Spleen (tissue), 11 donors: ENCODE measurements around the gene MRPL51. TPM values are rescaled to one million over a fixed set of nuclear protein-coding genes. Genes with fewer than 3 reads are reported as not detected.
"Not testable (repeated sequence)": the region's sequence is repeated elsewhere in the genome, so short reads cannot be mapped to it uniquely, and the experiment has no call there.

Experiments
- DNase-seq: peaks from one replicate; pipeline ENCODE4 v3.0.0-alpha.2; 2020
- H3K27ac ChIP-seq, 8 donors: fragments of 200-600 bp; sonication (generic) in 7 of 8; 1 replicate in 4 of 8; 2 replicates in 4 of 8; pipeline versions ENCODE4 v1.5.0 to v1.8.0; 2016 to 2021; ENCODE audit warnings: inconsistent platforms in 4 of 8, mild to moderate bottlenecking in 4 of 8, moderate library complexity in 1 of 8
- H3K27me3 ChIP-seq, 7 donors: fragments of 200-600 bp; sonication (generic) in 6 of 7; replicated peaks in 1 of 7; 1 replicate in 4 of 7; 2 replicates in 3 of 7; pipeline versions ENCODE4 v1.5.0 to v1.8.0; 2016 to 2021; ENCODE audit warnings: inconsistent platforms in 3 of 7, mild to moderate bottlenecking in 1 of 7
- H3K36me3 ChIP-seq, 6 donors: fragments of 200-600 bp; sonication (generic) in 5 of 6; 1 replicate in 4 of 6; 2 replicates in 2 of 6; pipeline versions ENCODE4 v1.5.0 to v1.8.0; 2016 to 2021; ENCODE audit warnings: inconsistent platforms in 2 of 6
- H3K4me1 ChIP-seq, 6 donors: fragments of 200-600 bp; sonication (generic) in 5 of 6; 1 replicate in 3 of 6; 2 replicates in 3 of 6; pipeline versions ENCODE4 v1.5.0 to v1.8.0; 2016 to 2021; ENCODE audit warnings: inconsistent platforms in 3 of 6
- H3K4me3 ChIP-seq, 8 donors: fragments of 200-600 bp; sonication (generic) in 7 of 8; 1 replicate in 4 of 8; 2 replicates in 4 of 8; pipeline versions ENCODE4 v1.5.0 to v1.8.0; 2016 to 2021; ENCODE audit warnings: inconsistent platforms in 4 of 8, mild to moderate bottlenecking in 4 of 8, moderate library complexity in 2 of 8
- H3K9me3 ChIP-seq, 8 donors: fragments of 200-600 bp; sonication (generic) in 7 of 8; 1 replicate in 4 of 8; 2 replicates in 4 of 8; pipeline versions ENCODE4 v1.5.0 to v1.8.0; 2016 to 2021; ENCODE audit warnings: inconsistent platforms in 4 of 8
- CTCF ChIP-seq, 11 experiments: fragments of 200-600 bp in 7 of 11; fragments of 450-650 bp in 4 of 11; sonication (generic) in 4 of 11; IDR thresholded peaks in 8 of 11; conservative IDR thresholded peaks in 3 of 11; 1 replicate in 7 of 11; 2 replicates in 4 of 11; pipeline versions ENCODE4 v1.4.0 to v1.8.0; 2016 to 2021; ENCODE audit warnings: antibody characterized with exemption in 11 of 11, inconsistent platforms in 4 of 11, mild to moderate bottlenecking in 1 of 11
- POLR2A ChIP-seq, 3 donors: fragments of 450-650 bp; IDR thresholded peaks; one replicate each; pipeline ENCODE4 v1.5.1; 2017; ENCODE audit warnings: antibody characterized with exemption in 3 of 3, mild to moderate bottlenecking in 1 of 3
- POLR2AphosphoS5 ChIP-seq, 3 donors: sonication (generic); formaldehyde crosslinking; IDR thresholded peaks; one replicate each; pipeline ENCODE4 v1.5.1; 2017; ENCODE audit warnings: antibody characterized with exemption in 3 of 3
- WGBS, 5 donors: extraction: QIAGEN DNeasy Blood & Tissue Kit in 3 of 5; methylation state at CpG; one replicate each; pipeline versions ENCODE4 v1.1.5 to v1.1.7; 2013 to 2018; 5-methylcytosine and 5-hydroxymethylcytosine counted together
- intact Hi-C: fragments of 100-400 bp; cut with DNase I; formaldehyde crosslinking; loops from one replicate; pipeline ENCODE4 v1.15.0; 2023; ENCODE audit warnings: low total_unique reads
- polyA plus RNA-seq, 3 donors: library from polyadenylated mRNA; stranded (reverse); fragments of 200-250 nt; gene quantifications; one replicate each; pipeline ENCODE4 v1.2.1, GENCODE V29; 2013
- total RNA-seq, 7 donors: library from RNA; depleted of rRNA in 3 of 7; stranded (reverse); fragments of >200 nt in 3 of 7; fragmentation: NEBNext Ultra II Directional in 4 of 7; extraction: Animal tissue kit (Norgen Biotek cat#: 25700) in 4 of 7; gene quantifications; one replicate each; pipeline versions ENCODE4 v1.1.0 to v1.2.1, GENCODE V29; 2016 to 2021
- donor health status: healthy with polysubstance abuse.
- donor health status: DM: no; HTN: no; CAD: no; lungs with moderate emphysema.
- donor health status: DM: no; HTN: no; CAD: no.
- donor health status: Bipolar disorder and iron deficiency.
- donor health status: healthy.
- donor health status: DM: no; HTN: no; CAD: no.
- donor health status: DM: yes; HTN: yes; CAD: no.

Gene MRPL51
- total and polyA plus RNA-seq, 10 donors = 34.0 to 137 (median 90.9) TPM

- WGBS, 5 donors = 75 to 82% (median 77%) methylated on average over 4 of the region's 4 CpGs
- DNase-seq = no peak
- TF ChIP-seq POLR2AphosphoS5 (IDR thresholded peaks at IDR 0.05) (no peak), POLR2A (IDR thresholded peaks at IDR 0.05) (no peak), CTCF (IDR thresholded peaks at IDR 0.05 in 8 of 11, conservative IDR thresholded peaks at IDR 0.05 in 3 of 11) (no peak)
- intact Hi-C loops = no loop called here
- H3K27ac ChIP-seq = no peak overlapping the region
- peaks cover 0 to 20% (median 8%) of the 10 kb centered on the region in 6 donors for H3K36me3 ChIP-seq
- H3K4me3 ChIP-seq = no peak overlapping the region
- H3K4me1 ChIP-seq = peaks cover 9 to 22% (median 15%) of the 10 kb centered on the region in 6 donors
- no peaks in the 10 kb centered on the region for H3K9me3 ChIP-seq
- no peaks in the 10 kb centered on the region for H3K27me3 ChIP-seq
These were observed 3.6 kb downstream of the MRPL51 start for GRCh38 chr12:6489449-6489848.

GRCh38 chr12:6488240-6488639 is 4.8 kb downstream of the MRPL51 start:
- Histone ChIP-seq H3K9me3 (no peaks in the 10 kb centered on the region), H3K4me3 (no peak overlapping the region), H3K27ac (no peak overlapping the region), H3K27me3 (no peaks in the 10 kb centered on the region), H3K36me3 (peaks cover 0 to 20% (median 8%) of the 10 kb centered on the region in 6 donors), H3K4me1 (peaks cover 8 to 18% (median 11%) of the 10 kb centered on the region in 6 donors)
- no peak for TF ChIP-seq POLR2A (IDR thresholded peaks at IDR 0.05)
- no peak for TF ChIP-seq POLR2AphosphoS5 (IDR thresholded peaks at IDR 0.05)
- DNase-seq = no peak
- WGBS, 5 donors = 81 to 91% (median 86%) methylated on average over 1 of the region's 1 CpG
- intact Hi-C loops = no loop called here

GRCh38 chr12:6478416-6478815 is 14.6 kb downstream of the MRPL51 start:
- Histone ChIP-seq H3K4me3 (no peak overlapping the region), H3K27me3 (no peaks in the 10 kb centered on the region), H3K36me3 (no peaks in the 10 kb centered on the region), H3K4me1 (peaks cover 0 to 9% (median 0%) of the 10 kb centered on the region in 6 donors), H3K27ac (no peak overlapping the region), H3K9me3 (no peaks in the 10 kb centered on the region)
- intact Hi-C loops = no loop called here
- TF ChIP-seq POLR2A (IDR thresholded peaks at IDR 0.05) (no peak), POLR2AphosphoS5 (IDR thresholded peaks at IDR 0.05) (no peak), CTCF (IDR thresholded peaks at IDR 0.05 in 8 of 11, conservative IDR thresholded peaks at IDR 0.05 in 3 of 11) (no peak)
- DNase-seq = no peak
- WGBS, 5 donors = 87 to 96% (median 92%) methylated on average over 12 to 20 of the region's 20 CpGs

- H3K4me3 ChIP-seq, H3K36me3 ChIP-seq, DNase-seq, intact Hi-C loops, H3K27me3 ChIP-seq, H3K27ac ChIP-seq, H3K4me1 ChIP-seq, H3K9me3 ChIP-seq: not testable (repeated sequence)
- WGBS, 5 donors = 91 to 97% (median 95%) methylated on average over 24 to 37 of the region's 37 CpGs
These were observed 15.3 kb downstream of the MRPL51 start for GRCh38 chr12:6477601-6478377.

GRCh38 chr12:6476489-6476888 is 16.6 kb downstream of the MRPL51 start:
- WGBS, 5 donors = 72 to 85% (median 77%) methylated on average over 3 of the region's 3 CpGs
- H3K9me3 ChIP-seq = no peaks in the 10 kb centered on the region
- H3K4me1 ChIP-seq = peaks cover 0 to 14% (median 3%) of the 10 kb centered on the region in 6 donors
- no peak for TF ChIP-seq POLR2A (IDR thresholded peaks at IDR 0.05)
- DNase-seq = no peak
- intact Hi-C loops = no loop called here
- no peaks in the 10 kb centered on the region for H3K27me3 ChIP-seq
- H3K36me3 ChIP-seq = no peaks in the 10 kb centered on the region
- peak overlapping the region in 4 of 8 donors; percentile 27 to 43 (median 30) for H3K27ac ChIP-seq
- H3K4me3 ChIP-seq = no peak overlapping the region

- DNase-seq, H3K4me3 ChIP-seq, intact Hi-C loops, H3K36me3 ChIP-seq, H3K9me3 ChIP-seq, H3K27me3 ChIP-seq: not testable (repeated sequence)
- H3K4me1 ChIP-seq = peaks cover 5 to 20% (median 8%) of the 10 kb centered on the region in 6 donors
- H3K27ac ChIP-seq = peak overlapping the region in 2 of 8 donors; percentile 31 to 40
- WGBS, 5 donors = 86 to 94% (median 91%) methylated on average over 28 to 47 of the region's 48 CpGs
These were observed 17.7 kb downstream of the MRPL51 start for GRCh38 chr12:6475233-6475975.
